HEK293T (cell line): ENCODE data around the gene SLC35D2.
"Not testable (repeated sequence)": the region's sequence is repeated elsewhere in the genome, so short reads cannot be mapped to it uniquely, and the experiment has no call there.

ENCODE experiments used
- CTCF ChIA-PET: fragments of 350-600 bp; formaldehyde crosslinking; extraction: SDS; loops from one replicate; lab custom pipeline; 2021; ENCODE audit warnings: antibody characterized with exemption, inconsistent platforms; lab: Yijun Ruan, JAX
- POLR2A ChIA-PET: fragments of 350-600 bp; formaldehyde crosslinking; extraction: SDS; loops from one replicate; lab custom pipeline; 2020; ENCODE audit warnings: antibody characterized with exemption, inconsistent platforms; lab: Yijun Ruan, JAX
- DNase-seq: peaks from one replicate; pipeline ENCODE4 v3.0.0; 2012; ENCODE audit warnings: mixed read lengths; ENCODE audit errors: extremely low spot score
- ARNT ChIP-seq: fragments of 450-650 bp; IDR thresholded peaks from 2 replicates; pipeline ENCODE4 v1.6.1; 2017; ENCODE audit warnings: mild to moderate bottlenecking
- BHLHE40 ChIP-seq: fragments of 450-650 bp; IDR thresholded peaks from 2 replicates; pipeline ENCODE4 v1.6.1; 2016; ENCODE audit warnings: mild to moderate bottlenecking, moderate library complexity, borderline replicate concordance
- CTBP1 ChIP-seq: fragments of 450-650 bp; IDR thresholded peaks from 2 replicates; pipeline ENCODE4 v1.6.1; 2016; ENCODE audit warnings: borderline replicate concordance
- ELF4 ChIP-seq: fragments of 450-650 bp; IDR thresholded peaks from 2 replicates; pipeline ENCODE4 v1.6.1; 2017; ENCODE audit warnings: antibody characterized with exemption
- FOXA1 ChIP-seq: fragments of 450-650 bp; IDR thresholded peaks from 2 replicates; pipeline ENCODE4 v1.6.1; 2016; ENCODE audit warnings: mild to moderate bottlenecking
- FOXK2 ChIP-seq: fragments of 450-650 bp; IDR thresholded peaks from 2 replicates; pipeline ENCODE4 v1.6.1; 2016; ENCODE audit warnings: mild to moderate bottlenecking
- FOXM1 ChIP-seq: fragments of 450-650 bp; IDR thresholded peaks from 2 replicates; pipeline ENCODE4 v1.6.1; 2017; ENCODE audit warnings: mild to moderate bottlenecking, borderline replicate concordance
- HDGF ChIP-seq: fragments of 450-650 bp; IDR thresholded peaks from 2 replicates; pipeline ENCODE4 v1.6.1; 2017; ENCODE audit warnings: antibody characterized with exemption, borderline replicate concordance
- L3MBTL2 ChIP-seq: fragments of 450-650 bp; conservative IDR thresholded peaks from 2 replicates; pipeline ENCODE4 v1.6.1; 2016; ENCODE audit warnings: mild to moderate bottlenecking
- LEF1 ChIP-seq: fragments of 450-650 bp; IDR thresholded peaks from 2 replicates; pipeline ENCODE4 v1.6.1; 2017; ENCODE audit warnings: mild to moderate bottlenecking, borderline replicate concordance
- NFRKB ChIP-seq: fragments of 450-650 bp; IDR thresholded peaks from 2 replicates; pipeline ENCODE4 v1.6.1; 2016; ENCODE audit warnings: mild to moderate bottlenecking, moderate library complexity
- PKNOX1 ChIP-seq: fragments of 450-650 bp; IDR thresholded peaks from 2 replicates; pipeline ENCODE4 v1.6.1; 2016
- SP1 ChIP-seq: fragments of 450-650 bp; IDR thresholded peaks from 2 replicates; pipeline ENCODE4 v1.6.1; 2017
- SUZ12 ChIP-seq: fragments of 450-650 bp; IDR thresholded peaks from 2 replicates; pipeline ENCODE4 v1.6.1; 2016; ENCODE audit warnings: mild to moderate bottlenecking
- TARDBP ChIP-seq: fragments of 450-650 bp; IDR thresholded peaks from 2 replicates; pipeline ENCODE4 v1.6.1; 2016
- ZNF384 ChIP-seq: fragments of 450-650 bp; IDR thresholded peaks from 2 replicates; pipeline ENCODE4 v1.6.1; 2016

SLC35D2 gene

GRCh38 chr9:96323169-96323568, 60.3 kb downstream of the SLC35D2 start:
- no peak for DNase-seq
- TF ChIP-seq FOXK2 (no peak), HDGF (no peak), FOXA1 (no peak), FOXM1 (no peak), ARNT (no peak), ELF4 (no peak), SP1 (no peak), L3MBTL2 (no peak), BHLHE40 (no peak), LEF1 (no peak), PKNOX1 (no peak), SUZ12 (no peak)
- CTCF ChIA-PET, result no interaction called here
- POLR2A ChIA-PET, result no interaction called here

GRCh38 chr9:96322736-96323135, 60.8 kb downstream of the SLC35D2 start:
- CTCF ChIA-PET, DNase-seq, POLR2A ChIA-PET: not testable (repeated sequence)

GRCh38 chr9:96322210-96322609, 61.3 kb downstream of the SLC35D2 start:
- CTCF ChIA-PET, DNase-seq, POLR2A ChIA-PET: not testable (repeated sequence)

DNA sequence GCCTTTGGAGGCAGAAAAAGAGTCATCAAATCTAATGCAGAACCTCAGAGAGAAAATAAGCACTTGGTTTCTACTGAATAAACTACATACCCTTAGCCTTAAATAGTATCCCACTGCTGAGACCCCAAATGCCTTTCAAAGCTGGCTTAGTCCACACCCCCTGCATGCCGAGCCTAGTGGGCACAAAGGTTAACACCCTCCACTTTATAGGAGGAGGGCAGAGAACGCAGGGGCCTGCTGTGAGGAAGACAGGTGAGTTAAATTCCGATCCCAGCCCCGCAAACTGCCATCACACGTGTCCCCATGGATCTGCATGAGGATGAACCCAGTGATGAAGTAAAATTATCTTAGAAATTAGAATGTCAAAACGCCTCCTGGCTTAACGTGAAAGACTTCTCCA, 62.0 kb downstream of the SLC35D2 start:
- POLR2A ChIA-PET, result no interaction called here
- DNase-seq, result no peak

DNA sequence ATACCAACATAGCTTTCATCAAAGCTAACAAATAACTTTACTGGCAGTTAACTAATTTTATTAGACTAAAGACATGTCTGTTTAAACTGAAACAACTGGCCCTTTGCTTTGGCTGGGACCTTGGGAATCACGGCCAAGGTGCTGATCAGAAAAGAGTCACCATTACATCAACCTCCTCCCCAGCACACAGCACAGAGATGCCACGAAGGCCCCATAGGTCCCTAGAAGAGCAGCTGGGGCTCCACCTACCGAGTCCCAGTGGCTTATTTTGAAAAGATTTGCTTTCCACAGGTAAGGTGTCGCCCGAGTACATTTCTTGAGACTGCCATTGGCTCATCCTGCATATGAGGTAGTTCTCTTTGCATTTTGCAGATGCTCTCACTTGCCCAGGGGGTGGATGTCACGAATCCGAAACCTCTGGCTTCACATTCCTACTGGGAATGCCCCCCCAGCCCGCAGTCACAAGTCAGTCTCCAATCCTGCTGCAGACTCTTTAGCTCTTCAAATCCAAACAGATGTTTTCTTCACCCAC, 62.7 kb downstream of the SLC35D2 start:
- TF ChIP-seq SP1, result no peak
- TF ChIP-seq LEF1, result no peak
- no peak for TF ChIP-seq FOXK2
- TF ChIP-seq HDGF, result no peak
- TF ChIP-seq ZNF384, result no peak
- TF ChIP-seq L3MBTL2, result no peak
- TF ChIP-seq SUZ12, result no peak
- no peak for TF ChIP-seq ARNT
- no peak for TF ChIP-seq CTBP1
- TF ChIP-seq BHLHE40, result no peak
- no peak for DNase-seq
- CTCF ChIA-PET, result interaction anchor here (0.9 kb wide), 1 partner anchor 12 kb away, joined by 3 read pairs; no protein-coding TSS in a partner anchor
- POLR2A ChIA-PET, result no interaction called here

More for the DNA sequence above, 62.0 kb downstream of the SLC35D2 start:
- TF ChIP-seq BHLHE40 (no peak), LEF1 (no peak), L3MBTL2 (no peak), FOXM1 (no peak), PKNOX1 (no peak), CTBP1 (no peak), FOXK2 (no peak), ZNF384 (no peak), SUZ12 (no peak), ARNT (no peak), HDGF (no peak), TARDBP (no peak), FOXA1 (no peak), ELF4 (no peak), NFRKB (no peak)
- CTCF ChIA-PET, result no interaction called here

- CTCF ChIA-PET, result no interaction called here
- no peak for DNase-seq
- POLR2A ChIA-PET, result no interaction called here
- TF ChIP-seq ELF4 (no peak), NFRKB (no peak), LEF1 (no peak), ZNF384 (no peak), FOXK2 (no peak), SP1 (no peak), ARNT (no peak), L3MBTL2 (no peak), CTBP1 (no peak)
These were observed 64.5 kb downstream of the SLC35D2 start for GRCh38 chr9:96318921-96319565.

DNA sequence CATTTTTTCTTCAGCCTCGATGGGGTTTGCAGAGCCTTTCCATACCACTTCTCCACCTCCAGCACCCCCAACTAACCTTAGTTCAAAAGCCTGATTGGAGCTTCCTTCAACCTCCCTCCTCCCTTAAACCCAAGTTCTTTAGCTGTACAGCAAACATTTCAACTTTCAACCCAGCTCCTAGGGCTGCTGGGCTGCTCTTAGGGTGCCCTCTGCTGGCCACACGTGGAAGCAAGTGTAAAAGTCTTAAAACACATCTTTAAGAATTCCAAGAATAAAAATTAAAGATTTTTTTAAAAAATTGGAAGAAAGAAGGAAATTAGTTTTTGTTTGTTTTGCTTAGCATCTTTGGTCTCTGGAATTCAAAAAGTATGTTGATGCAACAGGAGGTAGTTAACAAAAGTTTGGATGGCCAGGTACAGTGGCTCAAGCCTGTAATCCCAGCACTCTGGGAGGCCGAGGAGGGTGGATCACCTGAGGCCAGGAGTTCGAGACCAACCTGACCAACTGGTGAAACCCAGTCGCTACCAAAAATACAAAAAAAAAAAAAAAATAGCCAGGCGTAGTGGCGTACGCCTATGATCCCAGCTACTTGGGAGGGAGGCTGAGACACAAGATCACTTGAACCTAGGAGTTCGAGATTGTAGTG, 66.1 kb downstream of the SLC35D2 start:
- ChIA-PET CTCF (interaction anchor here (0.7 to 1.5 kb wide), 7 partner anchors 9 to 1145 kb away, joined by 3 to 17 read pairs (median 4); no protein-coding TSS in a partner anchor), POLR2A (no interaction called here)
- DNase-seq, result peak; percentile 69
- no peak for TF ChIP-seq SUZ12
- no peak for TF ChIP-seq TARDBP
- TF ChIP-seq FOXK2, result no peak
- TF ChIP-seq LEF1, result no peak
- TF ChIP-seq L3MBTL2, result no peak
- TF ChIP-seq PKNOX1, result no peak
- no peak for TF ChIP-seq NFRKB
- TF ChIP-seq HDGF, result no peak
- TF ChIP-seq SP1, result no peak
- TF ChIP-seq BHLHE40, result no peak
